DMS53 (cell line): ENCODE results near the gene TSR3.
A peak's percentile ranks its signal among the peaks of the same experiment; 100 is the strongest.

Source experiments
- DNase-seq: peaks from one replicate; lab custom pipeline; 2025; lab: John Stamatoyannopoulos, UW

Gene TSR3

DNA sequence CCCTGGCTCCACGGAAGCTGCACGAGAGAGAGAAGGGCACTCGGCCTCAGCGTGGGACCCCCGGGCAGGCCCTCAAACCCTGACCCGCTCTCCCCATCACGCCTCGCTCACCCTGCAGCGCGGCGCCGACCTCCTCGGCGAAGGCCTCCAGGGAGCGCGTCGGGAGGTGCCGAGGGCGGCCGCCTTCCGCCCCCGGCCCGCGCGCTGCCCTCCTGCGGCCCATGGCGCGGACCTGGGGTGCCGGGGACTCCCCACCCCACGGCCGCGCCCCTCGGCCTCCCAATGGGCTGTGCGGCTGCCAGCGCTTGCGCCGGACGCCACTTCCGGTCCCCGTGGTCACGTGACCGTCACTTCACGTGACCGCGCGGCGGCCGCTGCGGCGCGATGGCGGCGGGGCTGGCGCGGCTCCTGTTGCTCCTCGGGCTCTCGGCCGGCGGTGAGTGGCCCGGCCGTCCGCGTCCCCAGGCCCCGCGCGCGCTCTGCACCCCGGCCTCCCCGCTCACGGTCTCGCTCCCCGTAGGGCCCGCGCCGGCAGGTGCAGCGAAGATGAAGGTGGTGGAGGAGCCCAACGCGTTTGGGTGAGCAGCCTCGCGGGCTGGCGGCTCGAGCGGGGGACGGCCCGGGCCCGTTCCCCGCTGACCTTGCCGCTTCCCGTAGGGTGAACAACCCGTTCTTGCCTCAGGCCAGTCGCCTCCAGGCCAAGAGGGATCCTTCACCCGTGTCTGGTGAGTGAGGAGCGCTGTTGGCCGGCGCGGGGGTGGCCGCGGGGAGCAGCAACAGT is at the start of gene TSR3, which contains the start of gene GNPTG:
TSS of gene TSR3 (minus strand) at position 297 of the 781 bp plus-strand sequence. CDS start at position 223, 74 bp downstream.
TSS of gene GNPTG (plus strand) at position 350 of the 781 bp plus-strand sequence. CDS start at position 385, 35 bp downstream.
- peak; percentile 89 for DNase-seq

DNA sequence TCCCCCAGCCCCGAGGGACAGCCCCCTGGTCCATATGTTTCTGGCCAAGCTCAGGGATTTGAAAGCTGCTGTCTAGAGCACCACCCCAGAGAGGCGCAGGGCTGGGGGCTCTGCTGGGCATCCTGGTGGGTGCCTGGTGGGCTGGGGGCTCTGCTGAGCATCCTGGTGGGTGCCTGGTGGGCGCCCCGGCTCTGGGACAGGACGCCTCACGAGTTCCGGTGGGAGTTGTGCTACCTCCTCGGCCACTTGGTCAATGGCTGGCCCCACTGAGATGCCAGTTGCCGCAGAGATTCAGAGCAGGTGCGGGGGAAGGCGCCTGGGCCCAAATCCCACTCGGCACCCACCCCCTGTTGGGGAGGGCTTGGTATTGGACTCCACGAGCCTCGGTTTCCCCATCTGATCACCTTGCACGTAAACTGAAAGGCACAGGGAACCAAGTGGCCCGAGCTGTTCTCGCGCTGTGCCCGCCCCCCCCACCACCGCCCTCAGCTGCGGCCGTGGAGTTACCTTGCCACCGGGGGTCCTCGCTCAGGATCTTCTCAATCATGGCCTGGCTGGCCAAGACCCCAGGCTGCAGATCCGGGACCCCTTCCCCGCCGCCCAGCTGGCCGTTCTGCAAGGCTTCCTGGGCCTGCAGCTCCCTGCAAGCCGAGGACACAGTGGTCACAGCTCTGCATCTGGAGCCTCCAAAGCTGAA is 49.5 kb upstream of the TSR3 start:
- DNase-seq = no peak

DNA sequence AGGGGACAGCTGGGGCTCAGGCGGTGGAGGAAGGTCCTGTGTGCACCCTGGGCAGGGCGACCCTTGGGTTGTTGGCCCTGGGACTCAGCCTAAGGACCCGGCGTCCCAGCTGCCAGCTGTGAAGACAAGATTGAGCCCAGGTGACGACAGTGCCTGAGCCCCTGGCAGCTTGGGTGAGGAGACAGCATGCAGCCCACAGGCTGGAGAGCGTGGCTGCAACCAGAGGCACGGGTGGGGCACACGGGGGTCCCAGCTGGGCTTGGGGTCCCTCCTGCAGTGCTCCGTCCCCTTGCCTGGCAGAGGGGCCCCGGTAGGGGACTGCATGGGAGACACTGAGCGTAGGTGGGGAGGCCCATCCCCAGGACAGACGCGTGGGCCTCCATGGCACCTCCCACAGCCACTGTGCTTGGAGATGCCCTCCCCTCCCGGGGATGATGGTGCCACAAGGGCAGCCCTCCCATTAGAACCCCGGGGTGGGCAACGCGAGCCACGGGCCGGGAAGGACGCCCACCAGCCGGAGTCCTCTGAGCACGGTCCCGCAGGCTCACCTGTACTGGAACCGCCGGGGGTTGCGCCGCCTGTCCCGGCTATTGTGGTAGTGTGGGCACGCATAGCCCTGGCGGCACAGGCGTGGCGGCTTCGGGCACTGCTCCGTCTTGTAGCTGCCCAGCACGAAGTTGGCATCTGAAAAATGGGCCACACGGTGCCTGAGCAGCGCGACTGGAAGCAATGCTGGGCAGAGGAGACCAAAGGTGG is 47.3 kb upstream of the TSR3 start:
- DNase-seq = no peak

DNA sequence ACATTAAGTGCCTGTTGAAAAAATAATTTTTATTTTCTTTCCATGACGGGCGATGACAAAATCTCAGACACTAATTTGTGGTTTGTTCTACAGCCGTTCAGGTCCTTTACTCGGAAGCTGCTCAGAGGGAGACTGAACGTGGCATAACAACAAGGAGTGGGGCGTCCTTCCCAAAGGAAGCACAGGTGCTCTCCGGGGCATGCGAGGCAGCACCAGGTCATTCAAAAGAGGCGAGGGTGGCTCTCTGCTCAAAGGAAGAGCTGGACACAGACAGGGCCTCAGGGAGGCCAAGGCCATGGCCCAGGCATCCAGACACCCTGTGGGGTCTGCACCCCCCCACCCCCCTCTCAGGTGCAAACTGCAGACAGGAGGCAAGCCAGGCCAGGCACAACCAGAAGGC is 46.7 kb upstream of the TSR3 start:
- DNase-seq = no peak

DNA sequence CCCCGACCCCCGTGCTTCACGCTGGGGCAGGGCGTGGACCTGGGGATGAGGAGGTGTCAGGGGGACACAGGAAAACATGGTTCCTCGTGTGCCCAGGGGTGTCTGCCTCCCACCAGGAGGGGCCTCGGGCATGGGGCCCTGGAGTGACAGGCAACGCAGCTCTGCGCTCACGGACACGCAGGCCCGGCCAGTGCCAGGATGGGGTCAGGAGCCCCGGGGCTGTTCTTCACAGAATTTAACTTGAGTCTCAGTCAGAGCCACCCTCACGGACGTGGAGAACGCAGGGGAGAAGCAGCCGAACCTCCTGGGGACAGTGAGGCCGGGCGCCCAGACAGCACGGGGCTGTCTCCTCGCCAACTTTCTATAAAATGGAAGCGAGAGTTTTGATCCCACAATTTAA is 46.1 kb upstream of the TSR3 start:
- no peak for DNase-seq

DNA sequence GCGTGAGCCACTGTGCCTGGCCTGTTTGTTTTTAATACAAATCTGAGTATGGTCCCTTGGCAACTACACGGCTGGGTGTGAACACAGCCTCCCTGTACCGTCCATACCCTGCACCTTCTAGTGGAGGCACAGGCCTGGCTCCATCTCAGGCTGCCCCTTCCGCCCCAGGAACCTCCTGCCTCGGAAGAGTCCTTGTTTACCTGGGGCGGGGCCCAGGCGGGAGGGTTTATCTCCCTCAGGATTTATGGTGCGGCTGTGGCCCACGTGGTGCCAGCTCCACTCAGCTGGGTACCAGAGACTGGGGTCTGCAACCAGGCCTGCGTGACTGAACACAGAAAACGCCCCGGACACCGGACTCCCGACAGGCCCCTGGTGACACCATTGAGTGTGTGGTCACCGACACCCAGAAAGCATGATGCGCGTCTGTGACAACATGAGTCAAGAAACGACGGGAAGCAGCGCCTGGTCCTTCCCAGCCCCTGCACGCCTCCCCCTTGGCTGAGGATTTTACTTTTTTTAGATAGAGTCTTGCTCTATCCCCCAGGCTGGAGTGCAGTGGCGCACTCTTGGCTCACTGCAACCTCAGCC is 43.9 kb upstream of the TSR3 start:
- no peak for DNase-seq

DNA sequence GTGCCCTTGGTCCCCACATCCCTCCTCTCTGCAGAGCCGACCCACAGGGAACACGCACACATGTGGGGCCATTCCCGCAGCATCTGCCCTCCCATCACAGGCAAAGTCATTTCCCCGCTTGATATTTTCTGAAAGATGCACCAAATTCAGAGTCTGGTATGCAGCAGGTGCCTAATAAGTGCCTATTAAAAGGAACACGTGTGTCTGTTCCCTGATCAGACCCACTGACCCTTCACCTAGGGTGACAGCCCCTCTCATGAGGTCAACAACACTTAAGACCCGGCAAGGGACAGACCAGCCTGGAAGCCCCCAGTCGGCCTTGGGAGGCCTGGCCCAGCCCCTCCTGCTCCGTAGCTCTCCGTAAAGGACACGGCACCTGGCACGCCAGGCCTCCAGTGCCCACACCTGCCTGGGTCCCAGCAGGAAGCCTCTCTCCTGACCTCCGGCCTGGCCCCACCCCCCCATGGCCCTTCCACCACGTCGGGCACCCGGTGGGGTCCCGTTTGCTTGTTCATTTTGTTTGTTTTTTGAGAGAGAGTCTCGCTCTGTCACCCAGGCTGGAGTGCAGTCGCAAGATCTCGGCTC is 42.8 kb upstream of the TSR3 start:
- DNase-seq = no peak

DNA sequence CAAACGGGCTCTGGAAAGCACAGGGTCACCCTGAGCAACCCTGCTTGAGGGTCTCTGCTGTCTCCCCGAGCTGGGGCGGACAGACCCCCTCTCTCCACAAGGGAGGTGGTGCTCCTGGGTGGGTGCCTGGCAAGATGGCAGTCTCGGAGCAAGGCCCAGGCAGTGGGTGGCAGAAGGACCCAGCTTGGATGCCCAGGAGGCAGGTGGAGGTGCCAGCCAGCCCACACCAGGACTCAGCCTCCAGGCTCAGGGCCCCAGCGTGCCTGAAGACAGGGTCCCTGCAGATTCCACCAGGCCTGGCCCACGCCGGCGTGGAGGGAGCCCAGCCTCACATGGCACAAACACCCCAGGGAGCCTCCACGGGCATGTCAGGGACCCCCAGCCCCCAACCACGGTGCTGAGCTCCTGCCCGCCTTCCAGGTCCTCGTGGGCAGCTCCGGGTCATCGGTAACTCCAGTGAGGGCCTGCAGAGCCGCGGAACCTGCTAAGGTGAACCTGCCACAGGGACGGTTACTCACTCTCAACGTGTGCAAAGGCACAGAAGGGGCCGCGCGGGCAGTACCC is 42.0 kb upstream of the TSR3 start:
- DNase-seq = no peak

DNA sequence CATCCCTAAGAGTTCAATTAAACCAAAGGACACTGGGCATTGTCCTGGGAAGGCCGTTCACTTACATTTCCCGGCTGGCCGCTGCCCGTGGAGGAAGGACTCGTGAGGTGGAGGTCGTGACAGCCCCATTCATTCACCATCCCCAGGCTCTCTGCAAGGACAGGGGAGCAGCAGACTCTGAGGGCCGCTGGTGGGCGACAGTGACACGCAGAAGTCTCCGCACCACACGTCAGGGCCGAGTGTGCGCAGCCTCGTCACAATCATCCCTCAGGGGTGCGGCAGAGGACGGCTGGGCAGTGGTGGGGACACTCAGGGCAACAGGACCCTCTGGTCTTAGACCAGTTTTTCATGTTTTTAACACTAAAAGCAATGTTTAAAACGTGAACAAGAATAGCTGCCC is 41.1 kb upstream of the TSR3 start:
- DNase-seq = no peak

DNA sequence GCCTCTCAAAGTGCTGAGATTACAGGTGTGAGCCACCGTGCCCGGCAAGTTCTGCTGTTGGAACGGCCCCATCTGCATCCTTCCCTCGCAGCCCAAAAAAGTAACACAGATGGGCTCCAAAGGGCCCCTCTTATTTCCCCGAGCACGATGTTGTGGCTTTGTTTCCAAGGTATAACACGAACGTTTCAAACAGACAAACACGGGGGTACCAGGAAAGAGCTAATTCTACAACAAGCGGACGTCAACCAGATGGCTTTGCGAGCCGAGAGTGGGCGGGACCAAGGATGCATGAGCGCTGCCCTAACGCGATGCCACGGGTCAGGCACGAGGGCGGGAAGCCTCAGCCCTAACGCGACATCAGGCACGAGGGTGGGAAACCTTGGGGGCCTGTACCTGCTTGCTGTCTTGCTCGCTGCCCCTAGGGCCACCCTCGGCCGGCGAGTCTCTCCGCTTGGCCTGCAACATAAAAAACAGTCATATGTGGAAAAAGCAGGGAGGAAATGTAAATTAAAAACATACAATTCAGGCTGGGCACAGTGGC is 38.6 kb upstream of the TSR3 start:
- DNase-seq = no peak

DNA sequence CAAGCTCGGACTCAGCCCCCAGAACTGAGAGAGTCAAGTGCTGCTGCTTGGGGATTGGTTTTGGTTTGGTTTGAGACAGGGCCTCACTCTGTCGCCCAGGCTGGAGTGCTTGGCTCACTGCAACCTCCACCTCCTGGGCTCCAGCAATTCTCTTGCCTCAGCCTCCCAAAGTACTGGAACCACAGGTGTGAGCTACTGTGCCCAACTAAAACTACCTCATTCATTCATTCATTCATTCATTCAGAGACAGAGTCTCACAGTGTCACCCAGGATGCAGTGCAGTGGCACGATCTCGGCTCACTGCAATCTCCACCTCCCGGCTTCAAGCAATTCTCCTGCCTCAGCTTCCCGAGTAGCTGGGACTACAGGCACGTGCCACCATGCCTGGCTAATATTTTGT is 38.1 kb upstream of the TSR3 start:
- no peak for DNase-seq

DNA sequence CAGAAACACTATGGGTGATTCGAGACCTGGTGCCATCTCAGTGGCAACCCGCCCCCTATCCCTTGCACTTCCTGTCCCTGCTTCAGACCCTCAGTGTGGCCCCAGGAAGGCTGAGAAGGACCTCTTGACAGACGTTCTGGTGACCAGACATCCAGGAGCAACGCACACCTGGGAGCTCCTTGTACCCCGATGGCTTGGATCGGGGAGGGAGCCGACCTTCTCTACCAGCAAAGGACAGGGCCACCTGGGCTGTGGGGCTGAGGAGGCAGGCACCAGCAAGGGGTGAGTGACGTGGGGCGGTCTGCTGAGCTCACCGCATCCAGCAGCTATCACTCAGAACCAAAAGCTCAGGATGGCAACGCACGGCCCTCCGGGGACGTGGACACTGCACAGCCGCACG is 35.7 kb upstream of the TSR3 start:
- no peak for DNase-seq

DNA sequence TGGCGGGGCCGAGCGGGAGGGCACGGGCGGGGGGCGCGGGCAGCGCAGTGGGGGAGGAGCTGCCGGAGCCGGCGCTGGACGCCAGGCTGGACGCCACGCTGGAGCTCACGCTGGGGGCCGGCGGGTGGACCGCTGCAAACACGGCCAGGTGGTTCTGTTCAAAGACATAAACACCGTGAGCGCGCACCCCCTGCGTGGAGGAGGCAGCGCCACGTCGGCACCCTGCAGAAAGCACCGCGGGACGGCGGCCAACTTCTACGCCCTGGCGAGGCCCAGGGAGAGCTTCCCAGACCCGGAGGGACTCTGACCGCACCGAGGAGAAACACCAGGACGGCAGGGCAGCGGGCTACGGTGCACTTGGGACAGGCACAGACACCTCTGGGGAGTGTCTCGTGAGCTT is 33.6 kb upstream of the TSR3 start:
- DNase-seq = no peak

DNA sequence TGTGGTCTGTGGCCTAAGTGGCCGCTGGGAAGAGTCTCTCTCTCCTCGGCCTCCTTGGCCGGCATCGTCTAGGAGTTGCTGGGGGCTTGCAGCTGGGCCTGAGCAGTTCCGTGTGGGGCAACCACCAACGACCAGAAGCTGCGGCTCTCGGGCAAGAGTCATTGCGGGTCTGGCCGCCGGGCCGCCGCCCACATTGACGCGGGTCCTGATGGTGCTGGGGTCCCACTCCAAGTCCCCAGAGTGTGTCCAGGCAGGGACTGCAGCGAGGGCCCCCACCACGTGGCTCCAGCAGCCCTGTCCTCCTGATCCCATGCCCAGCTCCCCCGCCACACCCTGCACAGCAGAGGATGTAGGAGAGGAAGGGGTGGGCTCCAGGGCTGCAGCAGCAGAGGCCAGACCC is 31.9 kb upstream of the TSR3 start:
- DNase-seq = no peak

DNA sequence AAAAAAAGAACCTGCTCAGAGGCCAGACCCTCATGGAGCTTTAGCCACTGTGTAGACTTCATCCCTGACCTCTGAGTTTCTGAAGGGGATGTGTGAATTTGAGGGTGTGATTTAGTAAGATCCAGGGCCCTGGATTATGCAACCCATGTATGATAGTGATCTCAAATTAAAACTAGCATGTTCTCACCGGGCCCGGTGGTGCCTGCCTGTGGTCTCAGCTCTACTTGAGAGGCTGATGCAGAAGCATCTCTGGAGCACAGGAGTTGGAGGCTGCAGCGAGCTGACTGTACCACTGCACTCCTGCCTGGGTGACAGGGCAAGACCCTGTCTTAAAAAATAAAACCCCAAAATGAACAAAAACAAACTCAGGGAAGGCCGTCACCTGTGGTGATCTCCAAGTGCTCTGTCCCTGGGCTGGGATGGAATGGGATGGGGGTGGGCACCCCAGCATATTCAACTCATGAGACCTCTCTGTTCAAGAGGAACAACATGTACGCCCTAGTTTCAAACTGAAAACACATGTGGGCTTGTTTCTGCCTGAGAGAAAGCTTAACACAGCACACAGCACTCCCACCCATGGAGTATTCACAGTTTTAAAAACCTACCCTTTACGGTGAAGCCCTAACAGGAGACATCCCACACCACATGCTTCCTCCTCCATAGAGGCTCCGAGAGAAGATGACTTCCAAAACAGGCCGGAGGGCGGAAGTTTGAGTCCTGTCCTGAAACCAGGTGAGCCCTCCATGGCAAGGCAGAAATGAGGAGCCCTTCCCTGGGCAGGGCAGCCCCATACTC is 30.1 kb upstream of the TSR3 start:
- no peak for DNase-seq

DNA sequence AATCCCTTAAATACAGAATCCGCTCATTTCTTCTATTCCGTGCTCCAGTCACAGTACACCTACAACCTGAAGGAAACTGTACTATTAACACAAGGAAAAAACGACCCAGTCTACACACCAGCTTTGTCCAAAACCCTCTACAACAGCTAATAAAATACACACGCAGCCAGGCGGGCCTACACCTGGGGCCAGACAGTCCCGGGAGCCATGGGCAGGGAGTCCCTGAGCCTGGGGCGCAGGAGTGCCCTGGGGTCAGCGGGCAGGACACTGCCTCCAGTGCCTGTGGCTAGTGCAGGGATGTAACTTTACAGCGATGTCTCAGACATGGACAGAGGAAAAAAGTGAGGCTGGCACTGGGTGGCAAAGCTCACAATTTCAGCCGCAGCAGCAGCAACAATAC is 28.5 kb upstream of the TSR3 start:
- no peak for DNase-seq

DNA sequence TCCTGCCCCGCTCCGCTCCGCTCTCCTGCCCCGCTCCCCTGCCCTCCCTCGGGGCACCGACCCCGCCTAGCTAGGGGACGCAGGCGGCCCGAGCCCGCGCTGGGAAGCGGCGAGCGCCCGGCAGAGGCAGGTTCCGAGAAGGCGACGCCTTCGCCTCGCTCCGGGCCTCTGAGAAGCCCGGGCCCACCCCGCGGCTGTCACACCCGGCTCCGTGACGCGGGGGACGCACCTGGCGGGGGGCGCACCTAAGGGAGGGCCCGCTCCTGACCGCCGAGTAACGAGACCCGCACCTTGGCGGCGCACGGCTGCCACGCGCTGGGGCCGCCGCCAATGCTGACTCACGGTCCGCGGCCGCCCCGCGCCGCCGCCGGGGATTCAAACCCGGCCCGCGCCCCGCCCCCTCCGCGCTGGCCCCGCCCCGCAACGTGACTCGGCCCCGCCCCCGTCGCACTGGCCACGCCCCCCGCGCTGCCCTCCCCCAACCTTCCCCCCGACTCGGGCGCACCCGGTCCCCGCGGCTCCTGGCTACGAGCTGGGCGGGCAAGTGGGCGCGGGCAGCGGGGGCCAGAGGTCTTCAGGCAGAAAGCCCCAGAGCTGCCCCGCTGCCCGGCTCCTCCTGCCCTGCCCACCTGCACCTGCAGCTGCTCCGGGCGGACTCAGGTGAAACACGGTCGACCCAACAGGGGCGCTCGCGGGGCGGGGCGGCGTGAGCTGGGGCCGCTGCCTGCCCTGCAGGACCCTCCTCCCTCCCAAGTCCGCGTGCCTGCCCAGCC is 27.8 kb upstream of the TSR3 start:
- DNase-seq = peak; percentile 82

DNA sequence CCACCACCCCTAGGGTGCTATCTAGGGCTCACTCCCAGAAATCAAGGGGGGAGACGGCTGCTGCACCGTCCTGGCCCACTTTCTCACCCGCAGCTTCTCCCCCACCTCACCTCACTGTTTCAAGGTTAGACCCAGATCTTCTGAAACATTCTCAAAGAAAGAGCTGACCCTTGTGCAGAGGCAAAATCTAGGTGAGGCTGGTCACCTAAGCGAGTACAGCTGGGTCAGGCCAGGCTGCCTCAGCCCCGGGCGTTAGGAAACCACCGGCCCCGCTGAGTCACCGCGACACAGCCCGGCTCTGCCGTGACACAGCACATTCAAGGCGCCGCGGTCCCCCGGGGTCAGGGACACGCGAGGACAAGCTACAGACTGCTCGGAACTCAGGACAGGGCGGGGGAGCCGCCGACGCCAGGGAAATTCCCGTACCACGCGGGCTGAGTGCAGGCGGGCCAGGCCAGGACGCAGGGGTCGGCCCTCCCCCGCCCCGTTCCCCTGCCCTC is 27.2 kb upstream of the TSR3 start:
- peak; percentile 77 for DNase-seq

DNA sequence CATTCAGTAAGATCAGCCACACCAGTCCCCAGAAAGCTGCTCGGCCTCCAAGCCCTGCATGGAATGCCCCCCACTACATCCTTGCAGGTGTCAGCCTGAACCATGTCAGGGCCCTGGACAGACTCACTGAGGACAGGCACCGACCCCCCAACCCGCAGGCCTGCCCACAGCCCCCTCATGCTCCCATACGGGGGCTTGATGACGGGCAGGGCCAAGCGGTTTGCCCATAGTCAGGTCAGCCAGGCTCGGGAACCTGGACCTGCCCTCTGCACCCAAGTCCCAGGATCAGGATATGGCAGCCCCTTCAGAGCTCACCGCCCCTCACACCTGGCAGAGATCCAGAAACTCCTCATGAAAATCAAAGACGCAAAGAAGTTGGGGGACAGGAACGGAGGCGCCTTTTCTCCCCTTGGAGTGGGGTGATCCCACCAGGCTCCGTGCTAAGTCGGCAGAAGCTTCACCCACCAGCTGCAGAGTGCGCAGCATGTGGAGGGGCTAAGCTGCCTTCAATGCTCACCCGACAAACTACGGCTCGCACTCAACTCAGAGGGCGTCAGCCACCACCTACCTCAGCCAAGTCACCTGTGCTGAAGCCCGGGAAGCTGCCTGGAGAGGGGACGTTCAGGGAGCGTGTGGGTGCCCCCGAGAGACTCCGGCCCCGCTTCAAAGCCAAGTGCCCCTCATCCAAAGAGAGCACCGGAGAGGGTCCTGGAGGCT is 26.6 kb upstream of the TSR3 start:
- DNase-seq = peak; percentile 45
